Esophagus muscularis mucosa (tissue), 4 donors: ENCODE data around the gene SORCS2. TPM values are rescaled to one million over a fixed set of nuclear protein-coding genes. Genes with fewer than 3 reads are reported as not detected.

Source experiments
- DNase-seq: peaks from one replicate; pipeline ENCODE4 v3.0.0-alpha.2; 2017; ENCODE audit errors: extremely low spot score
- H3K27ac ChIP-seq, 4 donors: fragments of 200-600 bp; sonication (generic); replicated peaks in 1 of 4; 1 replicate in 3 of 4; 2 replicates in 1 of 4; pipeline ENCODE4 v1.5.1; 2016 to 2019; ENCODE audit warnings: mild to moderate bottlenecking in 1 of 4
- H3K27me3 ChIP-seq, 4 donors: fragments of 200-600 bp; sonication (generic); one replicate each; pipeline versions ENCODE4 v1.5.1 to v1.6.0; 2016 to 2019
- H3K36me3 ChIP-seq, 4 donors: fragments of 200-600 bp; sonication (generic); one replicate each; pipeline ENCODE4 v1.5.1; 2016 to 2019
- H3K4me1 ChIP-seq, 4 donors: fragments of 200-600 bp; sonication (generic); one replicate each; pipeline ENCODE4 v1.5.1; 2016 to 2019
- H3K4me3 ChIP-seq, 4 donors: fragments of 200-600 bp; sonication (generic); 1 replicate in 2 of 4; 2 replicates in 2 of 4; pipeline ENCODE4 v1.5.1; 2016 to 2019; ENCODE audit warnings: mild to moderate bottlenecking in 4 of 4, moderate library complexity in 1 of 4
- H3K9me3 ChIP-seq, 4 donors: fragments of 200-600 bp; sonication (generic); 1 replicate in 3 of 4; 2 replicates in 1 of 4; pipeline ENCODE4 v1.5.1; 2016 to 2019
- EP300 ChIP-seq: sonication (generic); formaldehyde crosslinking; IDR thresholded peaks from one replicate; pipeline ENCODE4 v1.6.1; 2017; ENCODE audit warnings: antibody characterized with exemption
- POLR2A ChIP-seq: fragments of 450-650 bp; IDR thresholded peaks from one replicate; pipeline ENCODE4 v1.6.1; 2017; ENCODE audit warnings: antibody characterized with exemption, moderate library complexity, mild to moderate bottlenecking, low read depth
- POLR2AphosphoS5 ChIP-seq, 2 donors: sonication (generic); formaldehyde crosslinking; IDR thresholded peaks; one replicate each; pipeline ENCODE4 v1.6.1; 2017; ENCODE audit warnings: antibody characterized with exemption in 2 of 2
- WGBS: methylation state at CpG from one replicate; pipeline ENCODE4 v1.1.5; 2018; 5-methylcytosine and 5-hydroxymethylcytosine counted together
- intact Hi-C: fragments of 100-400 bp; cut with DNase I; formaldehyde crosslinking; loops from one replicate; pipeline ENCODE4 v1.15.1; 2023
- total RNA-seq, 4 donors: library from RNA; depleted of rRNA; stranded (reverse); fragments of >200 nt; gene quantifications; one replicate each; pipeline versions ENCODE4 v1.1.0 to v1.2.1, GENCODE V29; 2016
- TF ChIP-seq, protein P1 (sequence below), 3 experiments: fragments of 200-600 bp in 2 of 3; fragments of 450-650 bp in 1 of 3; sonication (generic) in 2 of 3; IDR thresholded peaks; one replicate each; pipeline ENCODE4 v1.5.1; 2017 to 2019; ENCODE audit warnings: antibody characterized with exemption in 3 of 3, mild to moderate bottlenecking in 2 of 3, moderate library complexity in 1 of 3

Gene SORCS2
- total RNA-seq, 4 donors from 2014 or later: 3.3 to 10.1 (median 4.3) TPM

DNA sequence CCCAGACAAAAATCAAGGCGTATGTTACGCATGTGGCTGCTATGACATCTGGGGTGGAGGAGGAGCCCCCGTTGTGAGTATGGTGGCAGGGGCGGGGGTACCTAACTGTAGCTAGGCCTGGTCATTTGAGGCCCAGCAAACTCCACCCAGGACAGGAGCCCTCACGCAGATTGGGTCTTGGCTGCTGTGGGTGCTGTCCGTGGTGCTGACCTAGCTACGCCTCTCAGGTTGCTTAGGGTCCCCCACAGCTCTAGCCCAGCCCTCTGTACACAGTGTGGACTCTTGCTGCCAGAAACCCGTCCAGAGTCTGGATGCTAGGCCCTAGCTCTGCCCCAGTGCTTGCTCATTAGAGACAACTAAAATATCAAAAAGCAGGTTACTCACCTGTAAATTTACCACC is 389.1 kb downstream of the SORCS2 start:
- WGBS: 51% methylated on average over 7 of the region's 8 CpGs
- H3K9me3 ChIP-seq: peaks cover 0 to 26% (median 23%) of the 10 kb centered on the region in 4 donors
- no peaks in the 10 kb centered on the region for H3K4me1 ChIP-seq
- H3K4me3 ChIP-seq: no peak overlapping the region
- H3K27me3 ChIP-seq: no peaks in the 10 kb centered on the region
- intact Hi-C loops: no loop called here
- no peaks in the 10 kb centered on the region for H3K36me3 ChIP-seq
- no peak for TF ChIP-seq EP300
- TF ChIP-seq POLR2AphosphoS5 (IDR thresholded peaks at IDR 0.05): no peak
- TF ChIP-seq, protein P1, sequence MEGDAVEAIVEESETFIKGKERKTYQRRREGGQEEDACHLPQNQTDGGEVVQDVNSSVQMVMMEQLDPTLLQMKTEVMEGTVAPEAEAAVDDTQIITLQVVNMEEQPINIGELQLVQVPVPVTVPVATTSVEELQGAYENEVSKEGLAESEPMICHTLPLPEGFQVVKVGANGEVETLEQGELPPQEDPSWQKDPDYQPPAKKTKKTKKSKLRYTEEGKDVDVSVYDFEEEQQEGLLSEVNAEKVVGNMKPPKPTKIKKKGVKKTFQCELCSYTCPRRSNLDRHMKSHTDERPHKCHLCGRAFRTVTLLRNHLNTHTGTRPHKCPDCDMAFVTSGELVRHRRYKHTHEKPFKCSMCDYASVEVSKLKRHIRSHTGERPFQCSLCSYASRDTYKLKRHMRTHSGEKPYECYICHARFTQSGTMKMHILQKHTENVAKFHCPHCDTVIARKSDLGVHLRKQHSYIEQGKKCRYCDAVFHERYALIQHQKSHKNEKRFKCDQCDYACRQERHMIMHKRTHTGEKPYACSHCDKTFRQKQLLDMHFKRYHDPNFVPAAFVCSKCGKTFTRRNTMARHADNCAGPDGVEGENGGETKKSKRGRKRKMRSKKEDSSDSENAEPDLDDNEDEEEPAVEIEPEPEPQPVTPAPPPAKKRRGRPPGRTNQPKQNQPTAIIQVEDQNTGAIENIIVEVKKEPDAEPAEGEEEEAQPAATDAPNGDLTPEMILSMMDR (IDR thresholded peaks at IDR 0.05): no peak
- TF ChIP-seq POLR2A: no peak
- no peak overlapping the region for H3K27ac ChIP-seq
- no peak for DNase-seq

DNA sequence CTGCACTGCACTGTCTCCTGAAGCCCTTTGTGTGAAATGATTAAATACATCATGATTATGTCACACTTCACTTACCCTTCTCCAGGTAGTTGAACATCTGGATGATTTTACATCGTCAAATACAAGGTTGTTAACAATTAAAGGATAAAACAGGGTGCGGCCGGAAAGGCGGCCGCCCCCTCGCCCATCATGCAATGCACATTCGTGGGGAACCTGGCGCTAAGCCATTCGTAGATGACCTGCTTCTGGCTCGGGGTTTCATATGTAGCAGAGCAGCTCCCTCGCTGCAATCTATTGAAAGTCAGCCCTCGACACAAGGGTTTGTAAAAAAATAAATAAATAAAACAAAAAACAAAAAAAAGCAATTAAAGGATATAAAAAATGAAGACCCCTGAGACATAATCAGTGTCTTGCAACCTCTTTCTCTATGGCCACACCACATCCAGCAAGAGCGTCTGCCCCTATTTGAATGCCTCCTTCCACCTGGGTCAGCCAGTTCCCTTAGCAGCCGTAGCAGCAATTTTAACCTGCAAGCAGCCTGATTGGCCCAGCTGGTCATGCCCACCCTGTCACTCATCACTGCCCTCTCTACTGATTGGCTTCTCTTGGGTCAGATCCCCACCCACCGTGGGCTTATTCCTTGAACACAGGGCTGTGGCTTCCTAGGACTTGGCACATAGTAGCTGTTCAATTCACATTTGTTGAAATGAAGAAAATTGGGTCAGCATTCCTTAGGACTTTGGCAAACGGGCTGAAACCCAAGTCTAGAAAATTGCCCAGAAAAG is 390.2 kb downstream of the SORCS2 start:
- Histone ChIP-seq H3K4me1 (no peaks in the 10 kb centered on the region), H3K27me3 (no peaks in the 10 kb centered on the region), H3K9me3 (peaks cover 0 to 16% (median 13%) of the 10 kb centered on the region in 4 donors), H3K36me3 (no peaks in the 10 kb centered on the region), H3K27ac (no peak overlapping the region), H3K4me3 (no peak overlapping the region)
- TF ChIP-seq POLR2A (no peak), EP300 (no peak), POLR2AphosphoS5 (IDR thresholded peaks at IDR 0.05) (no peak)
- TF ChIP-seq, protein P1 (IDR thresholded peaks at IDR 0.05): no peak
- 95% methylated on average over 16 of the region's 16 CpGs for WGBS
- no peak for DNase-seq
- intact Hi-C loops: no loop called here

DNA sequence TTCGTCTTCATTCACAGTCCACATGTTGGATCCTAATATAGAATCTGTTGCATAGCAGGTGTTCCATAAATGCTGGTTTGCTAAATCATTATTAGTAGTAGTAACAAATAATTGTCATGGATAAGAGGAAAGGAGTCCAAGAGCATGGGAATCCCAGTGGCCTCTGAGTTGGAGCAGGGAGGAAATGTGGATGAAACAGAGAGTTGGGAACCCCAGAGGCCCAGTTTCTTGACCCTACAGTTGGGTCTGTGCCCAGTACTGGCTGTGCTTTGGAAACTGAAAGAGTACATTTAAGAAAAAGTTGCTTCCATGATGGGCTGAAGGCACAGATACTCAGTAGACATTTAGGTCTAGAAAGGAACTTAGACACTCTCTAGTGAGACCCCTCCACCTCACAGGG is 391.8 kb downstream of the SORCS2 start:
- Histone ChIP-seq H3K27me3 (no peaks in the 10 kb centered on the region), H3K4me1 (no peaks in the 10 kb centered on the region), H3K36me3 (no peaks in the 10 kb centered on the region), H3K27ac (no peak overlapping the region), H3K4me3 (no peak overlapping the region), H3K9me3 (peaks cover 0 to 3% (median 0%) of the 10 kb centered on the region in 4 donors)
- WGBS: 82% methylated on average over 1 of the region's 1 CpG
- TF ChIP-seq POLR2A: no peak
- TF ChIP-seq EP300: no peak
- no peak for TF ChIP-seq POLR2AphosphoS5 (IDR thresholded peaks at IDR 0.05)
- TF ChIP-seq, protein P1 (IDR thresholded peaks at IDR 0.05): no peak
- no peak for DNase-seq
- intact Hi-C loops: no loop called here

DNA sequence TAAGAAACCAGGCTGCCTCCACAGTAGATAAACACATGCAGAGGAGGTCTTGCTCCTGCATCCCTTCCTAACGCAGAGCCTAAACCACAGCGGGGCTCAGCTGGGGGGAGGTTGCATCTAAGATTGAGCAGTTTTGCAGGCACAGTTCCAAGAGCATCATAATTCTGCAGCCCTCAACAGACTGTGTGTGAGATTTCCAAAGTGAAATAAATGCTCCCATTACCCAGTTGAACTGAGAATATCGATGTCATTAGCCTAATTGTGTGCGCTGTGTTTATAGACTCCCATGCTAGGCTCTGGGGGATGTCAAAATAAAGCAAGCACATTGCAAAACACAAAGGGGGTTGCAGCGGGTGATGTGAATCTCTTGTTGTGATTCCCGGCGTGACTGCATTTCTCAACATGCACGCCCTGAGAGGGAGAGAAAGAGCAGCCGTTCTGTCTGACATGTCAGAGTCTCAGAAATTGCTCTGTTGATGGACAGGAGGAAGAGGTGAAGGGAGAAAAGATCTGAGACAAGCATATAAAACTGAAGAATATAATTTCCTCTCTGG is 392.3 kb downstream of the SORCS2 start:
- Histone ChIP-seq H3K27ac (no peak overlapping the region), H3K4me3 (no peak overlapping the region), H3K9me3 (no peaks in the 10 kb centered on the region), H3K27me3 (no peaks in the 10 kb centered on the region), H3K4me1 (no peaks in the 10 kb centered on the region), H3K36me3 (no peaks in the 10 kb centered on the region)
- TF ChIP-seq EP300: no peak
- no peak for TF ChIP-seq POLR2AphosphoS5 (IDR thresholded peaks at IDR 0.05)
- TF ChIP-seq POLR2A: no peak
- TF ChIP-seq, protein P1 (IDR thresholded peaks at IDR 0.05): no peak
- 85% methylated on average over 9 of the region's 9 CpGs for WGBS
- intact Hi-C loops: no loop called here
- no peak for DNase-seq
